ENCODE measurements around the gene SHISA9. TPM values are rescaled to one million over a fixed set of nuclear protein-coding genes. Genes with fewer than 3 reads are reported as not detected.

Gene SHISA9
- total and polyA plus RNA-seq, 3 donors from 2014 or later = 0.46 to 1.0 (median 0.68) TPM

GRCh38 chr16:13093661-13094060 lies 192.3 kb downstream of the SHISA9 start:
- TF ChIP-seq POLR2A (IDR thresholded peaks at IDR 0.05) (no peak), CTCF (IDR thresholded peaks at IDR 0.05) (no peak)
- Histone ChIP-seq H3K9me3 (no peaks in the 10 kb centered on the region), H3K4me3 (no peak overlapping the region), H3K4me1 (no peaks in the 10 kb centered on the region), H3K36me3 (ENCODE audit: low read depth, missing control alignments) (no peaks in the 10 kb centered on the region), H3K27me3 (no peaks in the 10 kb centered on the region), H3K27ac (no peak overlapping the region)
- 64 to 72% methylated on average over 7 of the region's 7 CpGs for WGBS, 2 donors
- no peak for DNase-seq
- intact Hi-C loops (cut with DNase I; ENCODE audit: low total_unique reads) = no loop called here

- Histone ChIP-seq H3K27ac (no peak overlapping the region), H3K4me3 (no peak overlapping the region), H3K4me1 (no peaks in the 10 kb centered on the region), H3K27me3 (no peaks in the 10 kb centered on the region), H3K9me3 (no peaks in the 10 kb centered on the region), H3K36me3 (ENCODE audit: low read depth, missing control alignments) (no peaks in the 10 kb centered on the region)
- WGBS, 2 donors = 85 to 86% methylated on average over 2 of the region's 2 CpGs
- intact Hi-C loops (cut with DNase I; ENCODE audit: low total_unique reads) = no loop called here
- no peak for TF ChIP-seq CTCF (IDR thresholded peaks at IDR 0.05)
- no peak for TF ChIP-seq POLR2A (IDR thresholded peaks at IDR 0.05)
- DNase-seq = no peak
Measured at GRCh38 chr16:13095061-13095460, 193.7 kb downstream of the SHISA9 start.

GRCh38 chr16:13098536-13098935 lies 197.1 kb downstream of the SHISA9 start:
- H3K4me3 ChIP-seq = no peak overlapping the region
- no peaks in the 10 kb centered on the region for H3K36me3 ChIP-seq (ENCODE audit: low read depth, missing control alignments)
- H3K4me1 ChIP-seq = no peaks in the 10 kb centered on the region
- no peaks in the 10 kb centered on the region for H3K27me3 ChIP-seq
- no peak for DNase-seq
- no peak overlapping the region for H3K27ac ChIP-seq
- TF ChIP-seq CTCF (IDR thresholded peaks at IDR 0.05) (no peak), POLR2A (IDR thresholded peaks at IDR 0.05) (no peak)
- intact Hi-C loops (cut with DNase I; ENCODE audit: low total_unique reads) = no loop called here
- no peaks in the 10 kb centered on the region for H3K9me3 ChIP-seq
- WGBS, 2 donors = 74 to 77% methylated on average over 2 of the region's 2 CpGs

GRCh38 chr16:13099822-13100221 lies 198.4 kb downstream of the SHISA9 start:
- no peaks in the 10 kb centered on the region for H3K27me3 ChIP-seq
- no peaks in the 10 kb centered on the region for H3K4me1 ChIP-seq
- TF ChIP-seq POLR2A (IDR thresholded peaks at IDR 0.05) = no peak
- TF ChIP-seq CTCF (IDR thresholded peaks at IDR 0.05) = no peak
- no peaks in the 10 kb centered on the region for H3K36me3 ChIP-seq (ENCODE audit: low read depth, missing control alignments)
- no peak for DNase-seq
- WGBS, 2 donors = 39 to 44% methylated on average over 2 of the region's 2 CpGs
- intact Hi-C loops (cut with DNase I; ENCODE audit: low total_unique reads) = no loop called here
- H3K4me3 ChIP-seq = no peak overlapping the region
- H3K9me3 ChIP-seq = no peaks in the 10 kb centered on the region
- no peak overlapping the region for H3K27ac ChIP-seq

- WGBS, 2 donors = 83 to 86% methylated on average over 6 of the region's 6 CpGs
- Histone ChIP-seq H3K36me3 (ENCODE audit: low read depth, missing control alignments) (no peaks in the 10 kb centered on the region), H3K4me3 (no peak overlapping the region), H3K4me1 (no peaks in the 10 kb centered on the region), H3K27me3 (no peaks in the 10 kb centered on the region), H3K9me3 (no peaks in the 10 kb centered on the region), H3K27ac (no peak overlapping the region)
- TF ChIP-seq POLR2A (IDR thresholded peaks at IDR 0.05) (no peak), CTCF (IDR thresholded peaks at IDR 0.05) (no peak)
- no peak for DNase-seq
- intact Hi-C loops (cut with DNase I; ENCODE audit: low total_unique reads) = no loop called here
Measured at GRCh38 chr16:13100970-13101369, 199.6 kb downstream of the SHISA9 start.
